K562 treated with DMSO at 1 percent for 48 hours (cell line): ENCODE data around the gene GRAMD4. TPM values are rescaled to one million over a fixed set of nuclear protein-coding genes. Genes with fewer than 3 reads are reported as not detected.

Source experiments
- total RNA-seq: library from RNA; unstranded; fragments of 300-600 nt; gene quantifications from 2 replicates; pipeline ENCODE4 v1.2.3, GENCODE V29; 2022; ENCODE audit warnings: low replicate concordance; ENCODE audit errors: extremely low read depth

Gene GRAMD4, protein sequence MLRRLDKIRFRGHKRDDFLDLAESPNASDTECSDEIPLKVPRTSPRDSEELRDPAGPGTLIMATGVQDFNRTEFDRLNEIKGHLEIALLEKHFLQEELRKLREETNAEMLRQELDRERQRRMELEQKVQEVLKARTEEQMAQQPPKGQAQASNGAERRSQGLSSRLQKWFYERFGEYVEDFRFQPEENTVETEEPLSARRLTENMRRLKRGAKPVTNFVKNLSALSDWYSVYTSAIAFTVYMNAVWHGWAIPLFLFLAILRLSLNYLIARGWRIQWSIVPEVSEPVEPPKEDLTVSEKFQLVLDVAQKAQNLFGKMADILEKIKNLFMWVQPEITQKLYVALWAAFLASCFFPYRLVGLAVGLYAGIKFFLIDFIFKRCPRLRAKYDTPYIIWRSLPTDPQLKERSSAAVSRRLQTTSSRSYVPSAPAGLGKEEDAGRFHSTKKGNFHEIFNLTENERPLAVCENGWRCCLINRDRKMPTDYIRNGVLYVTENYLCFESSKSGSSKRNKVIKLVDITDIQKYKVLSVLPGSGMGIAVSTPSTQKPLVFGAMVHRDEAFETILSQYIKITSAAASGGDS
- total RNA-seq: not detected in 2 replicates

DNA sequence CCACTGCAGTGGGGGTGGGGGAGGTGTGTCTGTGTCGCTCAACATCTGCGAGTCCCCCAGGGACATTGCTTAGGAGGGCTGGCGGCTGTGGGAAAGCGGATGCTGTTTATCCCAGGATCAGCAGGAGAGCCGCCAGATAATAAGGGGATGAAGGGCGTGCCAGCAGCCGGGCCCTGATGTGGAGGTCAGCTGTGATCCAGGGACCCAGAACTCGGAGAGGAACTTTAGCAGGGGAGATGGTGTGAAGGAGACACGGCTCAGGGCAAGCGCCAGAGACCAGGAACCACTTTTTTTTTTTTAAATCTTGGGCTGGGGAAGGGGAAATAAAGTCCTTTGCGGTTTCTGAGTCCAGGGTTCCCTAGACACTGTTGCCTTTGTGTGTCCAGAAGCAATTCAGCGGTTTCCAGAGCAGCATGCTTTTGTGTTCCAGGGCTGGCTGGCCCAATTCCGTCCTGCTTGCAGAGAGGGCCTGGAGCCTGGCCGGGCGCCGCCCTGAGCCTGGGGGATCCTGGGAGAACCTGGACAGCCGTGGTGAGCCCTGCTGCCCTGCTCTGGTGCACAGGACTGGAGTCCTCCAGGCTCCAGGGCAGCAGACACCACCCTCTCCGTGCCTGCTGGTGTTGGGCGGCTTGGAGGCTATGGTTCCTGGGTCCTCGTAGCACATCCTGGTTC, at the start of gene GRAMD4:
TSS of gene GRAMD4 (plus strand) at position 557 of the 672 bp plus-strand sequence. CDS start 6,414 bp downstream, outside the sequence.

Other genes starting within 250 kb of the GRAMD4 start
- not detected in 2 replicates for gene CELSR1, start 82.8 kb upstream of the GRAMD4 start, total RNA-seq
- not detected in 2 replicates for gene CERK, start 117.9 kb downstream of the GRAMD4 start, total RNA-seq
- not detected in 2 replicates for gene TBC1D22A, start 142.3 kb downstream of the GRAMD4 start, total RNA-seq